Esophagus muscularis mucosa (tissue), 4 donors: ENCODE data around the gene CD14. TPM values are rescaled to one million over a fixed set of nuclear protein-coding genes. Genes with fewer than 3 reads are reported as not detected.
A peak's percentile ranks its signal among the peaks of the same experiment; 100 is the strongest.

Experiments used
- DNase-seq: peaks from one replicate; pipeline ENCODE4 v3.0.0-alpha.2; 2017; ENCODE audit errors: extremely low spot score
- H3K27ac ChIP-seq, 4 donors: fragments of 200-600 bp; sonication (generic); replicated peaks in 1 of 4; 1 replicate in 3 of 4; 2 replicates in 1 of 4; pipeline ENCODE4 v1.5.1; 2016 to 2019; ENCODE audit warnings: mild to moderate bottlenecking in 1 of 4
- H3K27me3 ChIP-seq, 4 donors: fragments of 200-600 bp; sonication (generic); one replicate each; pipeline versions ENCODE4 v1.5.1 to v1.6.0; 2016 to 2019
- H3K36me3 ChIP-seq, 4 donors: fragments of 200-600 bp; sonication (generic); one replicate each; pipeline ENCODE4 v1.5.1; 2016 to 2019
- H3K4me1 ChIP-seq, 4 donors: fragments of 200-600 bp; sonication (generic); one replicate each; pipeline ENCODE4 v1.5.1; 2016 to 2019
- H3K4me3 ChIP-seq, 4 donors: fragments of 200-600 bp; sonication (generic); 1 replicate in 2 of 4; 2 replicates in 2 of 4; pipeline ENCODE4 v1.5.1; 2016 to 2019; ENCODE audit warnings: mild to moderate bottlenecking in 4 of 4, moderate library complexity in 1 of 4
- H3K9me3 ChIP-seq, 4 donors: fragments of 200-600 bp; sonication (generic); 1 replicate in 3 of 4; 2 replicates in 1 of 4; pipeline ENCODE4 v1.5.1; 2016 to 2019
- EP300 ChIP-seq: sonication (generic); formaldehyde crosslinking; IDR thresholded peaks from one replicate; pipeline ENCODE4 v1.6.1; 2017; ENCODE audit warnings: antibody characterized with exemption
- POLR2A ChIP-seq: fragments of 450-650 bp; IDR thresholded peaks from one replicate; pipeline ENCODE4 v1.6.1; 2017; ENCODE audit warnings: antibody characterized with exemption, moderate library complexity, mild to moderate bottlenecking, low read depth
- POLR2AphosphoS5 ChIP-seq, 2 donors: sonication (generic); formaldehyde crosslinking; IDR thresholded peaks; one replicate each; pipeline ENCODE4 v1.6.1; 2017; ENCODE audit warnings: antibody characterized with exemption in 2 of 2
- WGBS: methylation state at CpG from one replicate; pipeline ENCODE4 v1.1.5; 2018; 5-methylcytosine and 5-hydroxymethylcytosine counted together
- intact Hi-C: fragments of 100-400 bp; cut with DNase I; formaldehyde crosslinking; loops from one replicate; pipeline ENCODE4 v1.15.1; 2023
- total RNA-seq, 4 donors: library from RNA; depleted of rRNA; stranded (reverse); fragments of >200 nt; gene quantifications; one replicate each; pipeline versions ENCODE4 v1.1.0 to v1.2.1, GENCODE V29; 2016
- TF ChIP-seq, protein P1 (sequence below), 3 experiments: fragments of 200-600 bp in 2 of 3; fragments of 450-650 bp in 1 of 3; sonication (generic) in 2 of 3; IDR thresholded peaks; one replicate each; pipeline ENCODE4 v1.5.1; 2017 to 2019; ENCODE audit warnings: antibody characterized with exemption in 3 of 3, mild to moderate bottlenecking in 2 of 3, moderate library complexity in 1 of 3

CD14 gene
- total RNA-seq, 4 donors from 2014 or later, result 34.9 to 125 (median 56.1) TPM

DNA sequence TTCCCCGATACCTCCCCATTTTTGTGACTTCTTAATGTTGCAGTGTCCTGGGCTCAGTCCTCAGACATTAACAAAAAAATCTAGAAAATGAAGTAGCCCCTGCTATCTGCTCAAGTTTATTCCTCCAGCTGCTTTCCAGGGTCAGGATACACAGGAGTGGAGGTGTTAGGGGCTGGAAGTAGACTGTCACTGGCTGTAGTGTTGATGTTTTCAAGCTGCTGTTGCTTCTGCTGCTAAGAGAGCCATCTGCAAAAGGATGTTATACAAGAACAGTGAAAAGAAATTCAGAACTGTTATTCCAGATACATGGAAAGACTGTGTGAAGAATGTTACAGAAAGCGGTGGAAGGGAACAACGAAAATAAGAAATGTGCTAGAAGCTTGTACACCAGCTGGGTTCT, 10.7 kb downstream of the CD14 start:
- intact Hi-C loops, result no loop called here
- no peak overlapping the region for H3K4me3 ChIP-seq
- TF ChIP-seq POLR2A, result no peak
- TF ChIP-seq, protein P1, sequence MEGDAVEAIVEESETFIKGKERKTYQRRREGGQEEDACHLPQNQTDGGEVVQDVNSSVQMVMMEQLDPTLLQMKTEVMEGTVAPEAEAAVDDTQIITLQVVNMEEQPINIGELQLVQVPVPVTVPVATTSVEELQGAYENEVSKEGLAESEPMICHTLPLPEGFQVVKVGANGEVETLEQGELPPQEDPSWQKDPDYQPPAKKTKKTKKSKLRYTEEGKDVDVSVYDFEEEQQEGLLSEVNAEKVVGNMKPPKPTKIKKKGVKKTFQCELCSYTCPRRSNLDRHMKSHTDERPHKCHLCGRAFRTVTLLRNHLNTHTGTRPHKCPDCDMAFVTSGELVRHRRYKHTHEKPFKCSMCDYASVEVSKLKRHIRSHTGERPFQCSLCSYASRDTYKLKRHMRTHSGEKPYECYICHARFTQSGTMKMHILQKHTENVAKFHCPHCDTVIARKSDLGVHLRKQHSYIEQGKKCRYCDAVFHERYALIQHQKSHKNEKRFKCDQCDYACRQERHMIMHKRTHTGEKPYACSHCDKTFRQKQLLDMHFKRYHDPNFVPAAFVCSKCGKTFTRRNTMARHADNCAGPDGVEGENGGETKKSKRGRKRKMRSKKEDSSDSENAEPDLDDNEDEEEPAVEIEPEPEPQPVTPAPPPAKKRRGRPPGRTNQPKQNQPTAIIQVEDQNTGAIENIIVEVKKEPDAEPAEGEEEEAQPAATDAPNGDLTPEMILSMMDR (IDR thresholded peaks at IDR 0.05), result no peak
- no peak for TF ChIP-seq EP300
- TF ChIP-seq POLR2AphosphoS5 (IDR thresholded peaks at IDR 0.05), result no peak
- H3K27me3 ChIP-seq, result no peaks in the 10 kb centered on the region
- H3K36me3 ChIP-seq, result no peaks in the 10 kb centered on the region
- 59% methylated on average over 3 of the region's 3 CpGs for WGBS
- H3K4me1 ChIP-seq, result no peaks in the 10 kb centered on the region
- no peak overlapping the region for H3K27ac ChIP-seq
- DNase-seq, result no peak
- H3K9me3 ChIP-seq, result no peaks in the 10 kb centered on the region

DNA sequence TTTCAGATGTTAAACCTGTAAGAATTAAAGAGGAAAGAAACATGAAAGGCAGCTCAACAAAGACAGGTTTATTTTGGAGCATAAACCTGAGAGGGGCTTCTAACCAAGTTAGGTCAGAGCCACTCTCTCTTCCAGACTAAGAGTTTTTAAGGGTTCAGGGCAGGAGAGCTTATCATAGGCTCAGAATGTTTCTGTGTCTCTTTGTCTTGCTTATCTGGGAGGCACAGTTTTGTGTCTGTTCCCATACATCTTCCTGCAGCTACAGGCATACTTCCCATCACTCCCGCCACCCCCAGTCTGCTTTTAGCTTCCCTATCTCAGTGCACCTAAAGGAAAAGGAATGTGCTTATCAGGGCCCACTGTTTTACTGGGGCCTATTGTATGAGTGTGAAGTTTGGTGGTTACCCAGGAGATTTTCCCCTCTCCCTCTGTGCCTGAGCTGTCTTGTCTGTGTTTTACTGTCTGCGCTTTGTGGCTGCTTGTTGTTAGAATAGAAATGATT, 21.9 kb downstream of the CD14 start:
- Histone ChIP-seq H3K4me3 (no peak overlapping the region), H3K9me3 (no peaks in the 10 kb centered on the region), H3K27ac (peak overlapping the region in 3 of 4 donors; percentile 24 to 41 (median 33)), H3K27me3 (no peaks in the 10 kb centered on the region), H3K36me3 (no peaks in the 10 kb centered on the region), H3K4me1 (peaks cover 0 to 4% (median 1%) of the 10 kb centered on the region in 4 donors)
- TF ChIP-seq, protein P1 (IDR thresholded peaks at IDR 0.05), result no peak
- TF ChIP-seq POLR2A (no peak), POLR2AphosphoS5 (IDR thresholded peaks at IDR 0.05) (no peak), EP300 (no peak)
- intact Hi-C loops, result no loop called here
- no peak for DNase-seq
- 74% methylated on average over 2 of the region's 2 CpGs for WGBS

DNA sequence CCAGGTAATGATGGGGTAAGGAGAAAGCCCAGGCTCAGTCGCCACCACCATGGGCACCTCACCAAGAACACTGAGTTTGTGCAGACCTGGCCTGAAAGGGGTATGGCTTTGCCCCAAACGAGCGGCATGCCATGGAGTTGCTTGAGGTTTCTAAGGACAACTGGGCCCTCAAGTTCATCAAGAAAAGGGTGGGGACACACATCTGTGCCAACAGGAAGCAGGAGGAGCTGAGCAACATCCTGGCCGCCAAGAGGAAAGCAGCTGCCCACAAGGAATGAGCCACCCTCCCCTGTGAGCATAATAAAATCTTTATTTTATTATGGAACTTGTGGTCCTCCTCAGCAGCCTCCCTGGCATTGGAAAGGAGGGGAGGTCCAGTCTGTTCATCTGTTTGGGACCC, 23.8 kb downstream of the CD14 start:
- DNase-seq, result no peak
- Histone ChIP-seq H3K9me3 (no peaks in the 10 kb centered on the region), H3K36me3 (no peaks in the 10 kb centered on the region), H3K27me3 (no peaks in the 10 kb centered on the region), H3K4me3 (no peak overlapping the region), H3K27ac (peak overlapping the region in 3 of 4 donors; percentile 23 to 49 (median 34)), H3K4me1 (peaks cover 0 to 4% (median 1%) of the 10 kb centered on the region in 4 donors)
- intact Hi-C loops, result no loop called here
- TF ChIP-seq EP300 (no peak), POLR2AphosphoS5 (IDR thresholded peaks at IDR 0.05) (peak in 1 of 2 donors; percentile 39)
- WGBS, result 42% methylated on average over 4 of the region's 4 CpGs

DNA sequence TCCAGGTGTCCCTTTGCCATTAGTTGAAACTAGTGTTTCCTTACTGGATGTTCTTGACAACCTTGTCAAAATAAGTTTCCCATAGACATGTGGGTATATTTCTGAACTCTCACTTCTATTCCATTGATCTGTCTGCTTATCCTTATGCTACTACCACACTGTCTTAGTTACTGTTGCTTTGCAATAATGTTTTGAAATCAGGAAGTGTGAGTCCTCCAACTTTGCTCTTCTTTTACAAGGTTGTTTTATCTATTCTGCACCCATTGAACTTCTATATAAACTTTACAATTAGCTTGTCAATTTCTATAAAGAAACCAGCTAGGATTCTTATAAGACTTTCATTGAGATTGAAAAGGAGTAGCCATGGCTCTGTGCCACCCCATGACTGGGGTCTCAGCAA, 24.3 kb downstream of the CD14 start:
- H3K4me3 ChIP-seq, result no peak overlapping the region
- H3K36me3 ChIP-seq, result no peaks in the 10 kb centered on the region
- TF ChIP-seq EP300 (no peak), POLR2AphosphoS5 (IDR thresholded peaks at IDR 0.05) (no peak), POLR2A (no peak)
- TF ChIP-seq, protein P1 (IDR thresholded peaks at IDR 0.05), result no peak
- no peaks in the 10 kb centered on the region for H3K9me3 ChIP-seq
- H3K4me1 ChIP-seq, result peaks cover 0 to 4% (median 1%) of the 10 kb centered on the region in 4 donors
- peak overlapping the region in 2 of 4 donors; percentile 23 to 49 for H3K27ac ChIP-seq
- no peaks in the 10 kb centered on the region for H3K27me3 ChIP-seq
- intact Hi-C loops, result no loop called here
- no peak for DNase-seq

DNA sequence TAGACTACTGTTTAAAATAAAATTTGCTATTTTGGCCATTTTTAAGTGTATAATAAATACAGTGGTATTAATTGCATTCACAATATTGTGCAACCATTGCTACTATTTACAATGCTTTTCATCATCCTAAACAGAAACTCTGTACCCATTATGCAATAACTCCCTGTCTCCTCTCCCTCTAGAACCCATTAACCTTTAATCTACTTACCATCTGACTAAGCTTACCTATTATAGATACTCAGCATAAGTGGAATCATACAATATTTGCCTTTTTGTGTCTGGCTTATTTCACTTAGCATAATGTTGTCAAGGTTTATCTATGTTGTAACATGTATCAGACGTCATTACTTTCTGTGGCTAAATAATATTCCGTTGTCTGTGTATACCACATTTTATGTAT, 25.9 kb downstream of the CD14 start:
- 83% methylated on average over 2 of the region's 2 CpGs for WGBS
- H3K27me3 ChIP-seq, result no peaks in the 10 kb centered on the region
- H3K4me3 ChIP-seq, result no peak overlapping the region
- H3K36me3 ChIP-seq, result no peaks in the 10 kb centered on the region
- TF ChIP-seq, protein P1 (IDR thresholded peaks at IDR 0.05), result no peak
- TF ChIP-seq POLR2A (no peak), POLR2AphosphoS5 (IDR thresholded peaks at IDR 0.05) (no peak), EP300 (no peak)
- H3K27ac ChIP-seq, result no peak overlapping the region
- no peak for DNase-seq
- intact Hi-C loops, result no loop called here
- H3K4me1 ChIP-seq, result peaks cover 0 to 4% (median 1%) of the 10 kb centered on the region in 4 donors
- H3K9me3 ChIP-seq, result no peaks in the 10 kb centered on the region
